H7 (cell line): ENCODE results near the gene SHC4. TPM values are rescaled to one million over a fixed set of nuclear protein-coding genes. Genes with fewer than 3 reads are reported as not detected.
"Not testable (repeated sequence)": the region's sequence is repeated elsewhere in the genome, so short reads cannot be mapped to it uniquely, and the experiment has no call there.

Experiments
- DNase-seq: peaks from one replicate; pipeline ENCODE4 v3.0.0; 2012
- H3K27me3 ChIP-seq: 2 replicates; pipeline ENCODE4 v1.6.0; 2011; ENCODE audit warnings: mild to moderate bottlenecking, low read length; ENCODE audit not compliant: control insufficient read depth, insufficient read depth
- H3K36me3 ChIP-seq: replicated peaks from 2 replicates; pipeline ENCODE4 v1.5.1; 2011; ENCODE audit warnings: low read length; ENCODE audit not compliant: control insufficient read depth, insufficient read depth
- H3K4me3 ChIP-seq: 2 replicates; pipeline ENCODE4 v1.5.1; 2011; ENCODE audit warnings: low read depth, mild to moderate bottlenecking, control low read depth, low read length, moderate library complexity; ENCODE audit not compliant: insufficient read depth
- total RNA-seq: library from RNA; depleted of rRNA; stranded (reverse); fragments of >200 nt; shearing (Covaris generic); gene quantifications from 2 replicates; pipeline ENCODE4 v1.2.3, GENCODE V29; 2014

Gene SHC4
- total RNA-seq, 1 experiment from 2014 or later, result 0.03 TPM

- DNase-seq, result no peak
- Histone ChIP-seq H3K4me3 (no peak overlapping the region), H3K36me3 (no peaks in the 10 kb centered on the region), H3K27me3 (no peaks in the 10 kb centered on the region)
These were observed 159.8 kb downstream of the SHC4 start for GRCh38 chr15:48803877-48804276.

GRCh38 chr15:48802867-48803266, 160.9 kb downstream of the SHC4 start:
- Histone ChIP-seq H3K4me3 (no peak overlapping the region), H3K27me3 (no peaks in the 10 kb centered on the region), H3K36me3 (no peaks in the 10 kb centered on the region)
- no peak for DNase-seq

GRCh38 chr15:48802257-48802656, 161.5 kb downstream of the SHC4 start:
- Histone ChIP-seq H3K4me3 (no peak overlapping the region), H3K36me3 (no peaks in the 10 kb centered on the region), H3K27me3 (no peaks in the 10 kb centered on the region)
- DNase-seq, result no peak

GRCh38 chr15:48800811-48801455, 162.8 kb downstream of the SHC4 start:
- Histone ChIP-seq H3K27me3 (no peaks in the 10 kb centered on the region), H3K36me3 (no peaks in the 10 kb centered on the region), H3K4me3 (no peak overlapping the region)
- DNase-seq, result no peak

- Histone ChIP-seq H3K27me3 (no peaks in the 10 kb centered on the region), H3K4me3 (no peak overlapping the region), H3K36me3 (no peaks in the 10 kb centered on the region)
- DNase-seq, result no peak
These were observed 163.5 kb downstream of the SHC4 start for GRCh38 chr15:48800245-48800644.

GRCh38 chr15:48798319-48798718, 165.4 kb downstream of the SHC4 start:
- peak; percentile 37 for DNase-seq

GRCh38 chr15:48796930-48797329, 166.8 kb downstream of the SHC4 start:
- Histone ChIP-seq H3K36me3 (peaks cover 3% of the 10 kb centered on the region), H3K27me3 (no peaks in the 10 kb centered on the region), H3K4me3 (no peak overlapping the region)
- DNase-seq, result no peak

More at GRCh38 chr15:48798319-48798718, 165.4 kb downstream of the SHC4 start:
- Histone ChIP-seq H3K36me3 (no peaks in the 10 kb centered on the region), H3K4me3 (no peak overlapping the region), H3K27me3 (no peaks in the 10 kb centered on the region)

- Histone ChIP-seq H3K4me3 (no peak overlapping the region), H3K27me3 (no peaks in the 10 kb centered on the region), H3K36me3 (peaks cover 3% of the 10 kb centered on the region)
- DNase-seq, result no peak
These were observed 167.2 kb downstream of the SHC4 start for GRCh38 chr15:48796521-48796920.

- H3K27me3 ChIP-seq, result no peaks in the 10 kb centered on the region
- peaks cover 3% of the 10 kb centered on the region for H3K36me3 ChIP-seq
- H3K4me3 ChIP-seq, result no peak overlapping the region
- DNase-seq, result no peak
These were observed 167.8 kb downstream of the SHC4 start for GRCh38 chr15:48795901-48796300.

GRCh38 chr15:48794697-48795134, 169.0 kb downstream of the SHC4 start:
- DNase-seq, result no peak
- Histone ChIP-seq H3K27me3 (no peaks in the 10 kb centered on the region), H3K4me3 (no peak overlapping the region), H3K36me3 (peaks cover 3% of the 10 kb centered on the region)

- Histone ChIP-seq H3K4me3 (no peak overlapping the region), H3K27me3 (no peaks in the 10 kb centered on the region), H3K36me3 (peaks cover 3% of the 10 kb centered on the region)
- DNase-seq, result no peak
These were observed 171.3 kb downstream of the SHC4 start for GRCh38 chr15:48792408-48792807.

- H3K4me3 ChIP-seq, DNase-seq, H3K27me3 ChIP-seq, H3K36me3 ChIP-seq: not testable (repeated sequence)
These were observed 173.1 kb downstream of the SHC4 start for GRCh38 chr15:48790466-48791115.

- no peak overlapping the region for H3K4me3 ChIP-seq
- peaks cover 5% of the 10 kb centered on the region for H3K36me3 ChIP-seq
- H3K27me3 ChIP-seq, result no peaks in the 10 kb centered on the region
- DNase-seq, result no peak
These were observed 178.0 kb downstream of the SHC4 start for GRCh38 chr15:48785712-48786111.

GRCh38 chr15:48785195-48785594, 178.5 kb downstream of the SHC4 start:
- H3K4me3 ChIP-seq, result no peak overlapping the region
- H3K36me3 ChIP-seq, result peaks cover 5% of the 10 kb centered on the region
- DNase-seq, result no peak
- no peaks in the 10 kb centered on the region for H3K27me3 ChIP-seq

- Histone ChIP-seq H3K27me3 (no peaks in the 10 kb centered on the region), H3K36me3 (peaks cover 5% of the 10 kb centered on the region), H3K4me3 (no peak overlapping the region)
- DNase-seq, result no peak
These were observed 179.0 kb downstream of the SHC4 start for GRCh38 chr15:48784756-48785155.
